ENCODE measurements around the gene SMIM45.

- TF ChIP-seq EZH2 (IDR thresholded peaks at IDR 0.05; ENCODE audit: borderline replicate concordance, insufficient read depth, low read length, poor library complexity, severe bottlenecking) = no peak
- no peak for TF ChIP-seq CTCF (IDR thresholded peaks at IDR 0.05; ENCODE audit: poor library complexity, severe bottlenecking)
- no peak for TF ChIP-seq EP300 (conservative IDR thresholded peaks at IDR 0.05; ENCODE audit: poor library complexity, severe bottlenecking)
- no peak for TF ChIP-seq TAF1 (IDR thresholded peaks at IDR 0.05; ENCODE audit: low read depth)
- TF ChIP-seq POLR2AphosphoS5 (IDR thresholded peaks at IDR 0.05) = no peak
- no peak for TF ChIP-seq RAD21 (conservative IDR thresholded peaks at IDR 0.05)
- TF ChIP-seq REST (IDR thresholded peaks at IDR 0.05; ENCODE audit: borderline replicate concordance) = no peak
- no peak for TF ChIP-seq SMC3 (conservative IDR thresholded peaks at IDR 0.05; ENCODE audit: poor library complexity)
- TF ChIP-seq MXI1 (conservative IDR thresholded peaks at IDR 0.05; ENCODE audit: poor library complexity, severe bottlenecking) = no peak
Observed at GRCh38 chr22:41979423-41980250, 27.7 kb downstream of the SMIM45 start.

All from neural cell (in vitro differentiated cells).